ENCODE results near the gene ZNF837.

GRCh38 chr19:58336216-58336615 is 44.6 kb downstream of the ZNF837 start:
- TF ChIP-seq, protein P1, sequence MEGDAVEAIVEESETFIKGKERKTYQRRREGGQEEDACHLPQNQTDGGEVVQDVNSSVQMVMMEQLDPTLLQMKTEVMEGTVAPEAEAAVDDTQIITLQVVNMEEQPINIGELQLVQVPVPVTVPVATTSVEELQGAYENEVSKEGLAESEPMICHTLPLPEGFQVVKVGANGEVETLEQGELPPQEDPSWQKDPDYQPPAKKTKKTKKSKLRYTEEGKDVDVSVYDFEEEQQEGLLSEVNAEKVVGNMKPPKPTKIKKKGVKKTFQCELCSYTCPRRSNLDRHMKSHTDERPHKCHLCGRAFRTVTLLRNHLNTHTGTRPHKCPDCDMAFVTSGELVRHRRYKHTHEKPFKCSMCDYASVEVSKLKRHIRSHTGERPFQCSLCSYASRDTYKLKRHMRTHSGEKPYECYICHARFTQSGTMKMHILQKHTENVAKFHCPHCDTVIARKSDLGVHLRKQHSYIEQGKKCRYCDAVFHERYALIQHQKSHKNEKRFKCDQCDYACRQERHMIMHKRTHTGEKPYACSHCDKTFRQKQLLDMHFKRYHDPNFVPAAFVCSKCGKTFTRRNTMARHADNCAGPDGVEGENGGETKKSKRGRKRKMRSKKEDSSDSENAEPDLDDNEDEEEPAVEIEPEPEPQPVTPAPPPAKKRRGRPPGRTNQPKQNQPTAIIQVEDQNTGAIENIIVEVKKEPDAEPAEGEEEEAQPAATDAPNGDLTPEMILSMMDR (IDR thresholded peaks at IDR 0.05), result no peak
- TF ChIP-seq EZH2 (IDR thresholded peaks at IDR 0.05; ENCODE audit: borderline replicate concordance, insufficient read depth, low read depth, low read length, poor library complexity, severe bottlenecking), result no peak
